ENCODE measurements around the gene XPO6. TPM values are rescaled to one million over a fixed set of nuclear protein-coding genes. Genes with fewer than 3 reads are reported as not detected.

The XPO6 gene
- total RNA-seq, 1 donor: 211 TPM

- Histone ChIP-seq H3K27me3 (ENCODE audit: insufficient read depth, low read length) (no peaks in the 10 kb centered on the region), H3K9me3 (ENCODE audit: low read depth, low read length) (no peaks in the 10 kb centered on the region), H3K4me1 (ENCODE audit: insufficient read depth, low read length) (peaks cover 24% of the 10 kb centered on the region), H3K4me3 (ENCODE audit: low read length) (no peak overlapping the region)
Observed at GRCh38 chr16:28106467-28107215, 105.1 kb downstream of the XPO6 start.

GRCh38 chr16:28105954-28106353 is 105.8 kb downstream of the XPO6 start:
- H3K4me1 ChIP-seq (ENCODE audit: insufficient read depth, low read length): peaks cover 18% of the 10 kb centered on the region
- no peak overlapping the region for H3K4me3 ChIP-seq (ENCODE audit: low read length)
- H3K9me3 ChIP-seq (ENCODE audit: low read depth, low read length): no peaks in the 10 kb centered on the region
- H3K27me3 ChIP-seq (ENCODE audit: insufficient read depth, low read length): no peaks in the 10 kb centered on the region

- Histone ChIP-seq H3K27me3 (ENCODE audit: insufficient read depth, low read length) (no peaks in the 10 kb centered on the region), H3K9me3 (ENCODE audit: low read depth, low read length) (no peaks in the 10 kb centered on the region)
Observed at GRCh38 chr16:28105297-28105696, 106.5 kb downstream of the XPO6 start.

GRCh38 chr16:28104404-28104803 is 107.4 kb downstream of the XPO6 start:
- H3K9me3 ChIP-seq (ENCODE audit: low read depth, low read length): no peaks in the 10 kb centered on the region
- H3K4me3 ChIP-seq (ENCODE audit: low read length): no peak overlapping the region
- no peaks in the 10 kb centered on the region for H3K27me3 ChIP-seq (ENCODE audit: insufficient read depth, low read length)
- H3K4me1 ChIP-seq (ENCODE audit: insufficient read depth, low read length): peaks cover 7% of the 10 kb centered on the region

More at GRCh38 chr16:28105297-28105696, 106.5 kb downstream of the XPO6 start:
- no peak overlapping the region for H3K4me3 ChIP-seq (ENCODE audit: low read length)
- H3K4me1 ChIP-seq (ENCODE audit: insufficient read depth, low read length): peaks cover 14% of the 10 kb centered on the region

GRCh38 chr16:28103516-28104170 is 108.1 kb downstream of the XPO6 start:
- no peak overlapping the region for H3K4me3 ChIP-seq (ENCODE audit: low read length)
- H3K27me3 ChIP-seq (ENCODE audit: insufficient read depth, low read length): no peaks in the 10 kb centered on the region
- H3K9me3 ChIP-seq (ENCODE audit: low read depth, low read length): no peaks in the 10 kb centered on the region
- H3K4me1 ChIP-seq (ENCODE audit: insufficient read depth, low read length): peaks cover 1% of the 10 kb centered on the region

- Histone ChIP-seq H3K9me3 (ENCODE audit: low read depth, low read length) (no peaks in the 10 kb centered on the region), H3K4me3 (ENCODE audit: low read length) (no peak overlapping the region), H3K27me3 (ENCODE audit: insufficient read depth, low read length) (no peaks in the 10 kb centered on the region), H3K4me1 (ENCODE audit: insufficient read depth, low read length) (no peaks in the 10 kb centered on the region)
Observed at GRCh38 chr16:28101533-28101890, 110.3 kb downstream of the XPO6 start.

GRCh38 chr16:28100810-28101532 is 110.8 kb downstream of the XPO6 start:
- H3K9me3 ChIP-seq (ENCODE audit: low read depth, low read length): no peaks in the 10 kb centered on the region
- H3K27me3 ChIP-seq (ENCODE audit: insufficient read depth, low read length): no peaks in the 10 kb centered on the region

GRCh38 chr16:28098959-28099945 is 112.5 kb downstream of the XPO6 start:
- H3K4me1 ChIP-seq (ENCODE audit: insufficient read depth, low read length): no peaks in the 10 kb centered on the region
- no peak overlapping the region for H3K4me3 ChIP-seq (ENCODE audit: low read length)
- no peaks in the 10 kb centered on the region for H3K9me3 ChIP-seq (ENCODE audit: low read depth, low read length)
- H3K27me3 ChIP-seq (ENCODE audit: insufficient read depth, low read length): no peaks in the 10 kb centered on the region

More at GRCh38 chr16:28100810-28101532, 110.8 kb downstream of the XPO6 start:
- H3K4me3 ChIP-seq (ENCODE audit: low read length): no peak overlapping the region
- no peaks in the 10 kb centered on the region for H3K4me1 ChIP-seq (ENCODE audit: insufficient read depth, low read length)

GRCh38 chr16:28098171-28098958 is 113.4 kb downstream of the XPO6 start:
- Histone ChIP-seq H3K27me3 (ENCODE audit: insufficient read depth, low read length) (no peaks in the 10 kb centered on the region), H3K4me1 (ENCODE audit: insufficient read depth, low read length) (no peaks in the 10 kb centered on the region), H3K9me3 (ENCODE audit: low read depth, low read length) (no peaks in the 10 kb centered on the region), H3K4me3 (ENCODE audit: low read length) (no peak overlapping the region)

GRCh38 chr16:28096983-28097899 is 114.5 kb downstream of the XPO6 start:
- Histone ChIP-seq H3K4me3 (ENCODE audit: low read length) (no peak overlapping the region), H3K4me1 (ENCODE audit: insufficient read depth, low read length) (no peaks in the 10 kb centered on the region), H3K9me3 (ENCODE audit: low read depth, low read length) (no peaks in the 10 kb centered on the region), H3K27me3 (ENCODE audit: insufficient read depth, low read length) (no peaks in the 10 kb centered on the region)

- H3K4me3 ChIP-seq (ENCODE audit: low read length): no peak overlapping the region
- no peaks in the 10 kb centered on the region for H3K4me1 ChIP-seq (ENCODE audit: insufficient read depth, low read length)
- H3K27me3 ChIP-seq (ENCODE audit: insufficient read depth, low read length): no peaks in the 10 kb centered on the region
- H3K9me3 ChIP-seq (ENCODE audit: low read depth, low read length): no peaks in the 10 kb centered on the region
Observed at GRCh38 chr16:28093385-28093725, 118.4 kb downstream of the XPO6 start.

- no peaks in the 10 kb centered on the region for H3K27me3 ChIP-seq (ENCODE audit: insufficient read depth, low read length)
- no peaks in the 10 kb centered on the region for H3K4me1 ChIP-seq (ENCODE audit: insufficient read depth, low read length)
- no peak overlapping the region for H3K4me3 ChIP-seq (ENCODE audit: low read length)
- no peaks in the 10 kb centered on the region for H3K9me3 ChIP-seq (ENCODE audit: low read depth, low read length)
Observed at GRCh38 chr16:28092721-28093384, 118.9 kb downstream of the XPO6 start.

- H3K27me3 ChIP-seq (ENCODE audit: insufficient read depth, low read length): no peaks in the 10 kb centered on the region
- no peaks in the 10 kb centered on the region for H3K9me3 ChIP-seq (ENCODE audit: low read depth, low read length)
- no peaks in the 10 kb centered on the region for H3K4me1 ChIP-seq (ENCODE audit: insufficient read depth, low read length)
- H3K4me3 ChIP-seq (ENCODE audit: low read length): no peak overlapping the region
Observed at GRCh38 chr16:28091656-28092055, 120.1 kb downstream of the XPO6 start.

All from mononuclear cell (primary cell).